OCI-LY7 (cell line): Measurements from ENCODE around the gene USP24. TPM values are rescaled to one million over a fixed set of nuclear protein-coding genes. Genes with fewer than 3 reads are reported as not detected.

Experiments
- BruUV-seq: library from RNA; stranded (reverse); fragments of 400-500 nt; replicated peaks from 2 replicates; lab custom pipeline; 2021; lab: Mats Ljungman, UMichigan
- CTCF ChIA-PET: fragments of 300-600 bp; sonication (Branson Sonifier 250); formaldehyde crosslinking; loops from one replicate; lab custom pipeline; 2022; ENCODE audit warnings: antibody characterized with exemption; ENCODE audit not compliant: unreplicated experiment; lab: Charles Lee
- POLR2A ChIA-PET: fragments of 300-600 bp; sonication (Branson Sonifier 250); formaldehyde crosslinking; loops from one replicate; lab custom pipeline; 2022; ENCODE audit warnings: antibody characterized with exemption; lab: Charles Lee
- DNase-seq: peaks from one replicate; pipeline ENCODE4 v3.0.0-alpha.2; 2015; ENCODE audit warnings: low spot score
- H2AFZ ChIP-seq: fragments of 200-600 bp; sonication (generic), shearing (Covaris generic); 2 replicates; pipeline ENCODE4 v1.6.1; 2014; ENCODE audit warnings: mild to moderate bottlenecking, antibody characterized with exemption, low read length, moderate library complexity
- H3K27ac ChIP-seq: fragments of 200-600 bp; sonication (generic); 2 replicates; pipeline ENCODE4 v1.5.1; 2014; ENCODE audit warnings: mixed run types, low read depth, mild to moderate bottlenecking, moderate library complexity, low read length, inconsistent platforms; ENCODE audit not compliant: poor library complexity, severe bottlenecking
- H3K36me3 ChIP-seq: fragments of 200-600 bp; sonication (generic); 2 replicates; pipeline ENCODE4 v1.6.1; 2014; ENCODE audit warnings: mild to moderate bottlenecking, antibody characterized with exemption, low read length, moderate library complexity, mixed read lengths; ENCODE audit not compliant: insufficient read depth
- H3K4me1 ChIP-seq: fragments of 200-600 bp; sonication (generic); 2 replicates; pipeline ENCODE4 v1.5.1; 2014; ENCODE audit warnings: mild to moderate bottlenecking, low read length; ENCODE audit not compliant: insufficient read depth, poor library complexity, severe bottlenecking
- H3K4me2 ChIP-seq: fragments of 200-600 bp; sonication (generic); 2 replicates; pipeline ENCODE4 v1.6.1; 2014; ENCODE audit warnings: mild to moderate bottlenecking, low read length
- H3K4me3 ChIP-seq: fragments of 200-600 bp; sonication (generic); 2 replicates; pipeline ENCODE4 v1.5.1; 2014; ENCODE audit warnings: mild to moderate bottlenecking, low read depth, low read length; ENCODE audit not compliant: poor library complexity, severe bottlenecking
- H3K79me2 ChIP-seq: fragments of 200-600 bp; sonication (generic); 2 replicates; pipeline ENCODE4 v1.6.1; 2016; ENCODE audit warnings: low read depth, mild to moderate bottlenecking, low read length, moderate library complexity, mixed read lengths; ENCODE audit not compliant: insufficient read depth
- H3K9me2 ChIP-seq: fragments of 200-600 bp; sonication (generic); 2 replicates; pipeline ENCODE4 v1.6.1; 2016; ENCODE audit warnings: mild to moderate bottlenecking, low read length, mixed read lengths; ENCODE audit not compliant: insufficient read depth
- H3K9me3 ChIP-seq: fragments of 200-600 bp; sonication (generic); 2 replicates; pipeline ENCODE4 v1.6.1; 2014; ENCODE audit warnings: mild to moderate bottlenecking, mixed run types, low read length, mixed read lengths
- H4K20me1 ChIP-seq: fragments of 200-600 bp; sonication (generic); 2 replicates; pipeline ENCODE4 v1.6.1; 2014; ENCODE audit warnings: mild to moderate bottlenecking, antibody characterized with exemption, low read length, moderate library complexity, mixed read lengths; ENCODE audit not compliant: insufficient read depth
- CTCF ChIP-seq: fragments of 200-600 bp; sonication (generic); conservative IDR thresholded peaks from 2 replicates; pipeline ENCODE4 v1.5.1; 2014; ENCODE audit warnings: mild to moderate bottlenecking, antibody characterized with exemption, low read length, moderate library complexity, mixed read lengths
- EZH2phosphoT487 ChIP-seq: fragments of 200-600 bp; sonication (generic); IDR thresholded peaks from 2 replicates; pipeline ENCODE4 v1.6.1; 2018; ENCODE audit warnings: low read depth, borderline replicate concordance, mild to moderate bottlenecking, mixed run types, antibody characterized with exemption, low read length, moderate library complexity, mixed read lengths
- intact Hi-C: fragments of 100-400 bp; cut with micrococcal nuclease; formaldehyde crosslinking; loops from one replicate; pipeline ENCODE4 v1.10.0; 2022; ENCODE audit not compliant: unreplicated experiment
- total RNA-seq, 2 experiments: library from RNA; depleted of rRNA in 1 of 2; stranded (reverse); fragments of >200 nt in 1 of 2; shearing (Covaris generic) in 1 of 2; gene quantifications; 2 replicates each; pipeline ENCODE4 v1.2.3, GENCODE V29; 2014 to 2022

USP24 gene
- total RNA-seq, 2 experiments from 2014 or later = 35.1 to 46.3 TPM

DNA sequence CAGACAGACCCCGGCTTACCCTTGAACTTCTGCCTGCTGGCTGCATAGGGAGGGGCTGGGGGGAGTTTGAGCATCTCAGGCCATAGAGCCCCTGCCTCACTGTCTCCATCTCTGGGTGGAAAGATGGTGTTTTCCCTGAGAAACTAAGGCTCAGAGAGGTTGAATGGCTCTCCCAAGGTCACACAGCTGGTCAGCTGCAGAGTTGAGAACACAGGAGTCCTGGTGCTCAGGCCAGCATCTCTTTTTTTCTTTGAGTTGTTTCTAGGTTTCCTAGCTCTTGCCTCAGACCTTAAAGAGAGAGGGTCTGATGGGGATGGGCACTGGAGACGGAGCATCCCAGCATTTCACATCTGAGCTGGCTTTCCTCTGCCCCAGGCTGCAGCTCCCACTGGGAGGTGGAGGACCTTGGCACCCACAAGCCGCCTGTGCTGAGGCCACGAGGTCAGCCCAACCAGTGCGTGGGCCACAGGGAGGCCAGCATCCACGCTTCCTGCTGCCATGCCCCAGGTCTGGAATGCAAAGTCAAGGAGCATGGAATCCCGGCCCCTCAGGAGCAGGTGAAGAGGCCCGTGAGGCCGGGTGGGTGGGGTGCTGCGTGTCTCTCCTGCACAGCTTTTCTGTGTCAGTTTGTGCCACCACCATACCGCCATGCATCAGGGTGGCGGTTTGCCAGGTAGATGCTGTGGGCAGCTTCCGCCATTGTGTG is 154.0 kb downstream of the USP24 start:
- ChIA-PET CTCF (no interaction called here), POLR2A (no interaction called here)
- Histone ChIP-seq H2AFZ (no peak overlapping the region), H3K4me3 (no peak overlapping the region), H3K9me2 (no peaks in the 10 kb centered on the region), H4K20me1 (no peaks in the 10 kb centered on the region), H3K27ac (no peak overlapping the region), H3K36me3 (no peaks in the 10 kb centered on the region), H3K4me1 (peaks cover 9% of the 10 kb centered on the region), H3K4me2 (no peak overlapping the region), H3K9me3 (no peaks in the 10 kb centered on the region), H3K79me2 (no peaks in the 10 kb centered on the region)
- no peak for DNase-seq
- TF ChIP-seq EZH2phosphoT487 (no peak), CTCF (no peak)
- no TSS peak for BruUV-seq
- intact Hi-C loops = no loop called here

DNA sequence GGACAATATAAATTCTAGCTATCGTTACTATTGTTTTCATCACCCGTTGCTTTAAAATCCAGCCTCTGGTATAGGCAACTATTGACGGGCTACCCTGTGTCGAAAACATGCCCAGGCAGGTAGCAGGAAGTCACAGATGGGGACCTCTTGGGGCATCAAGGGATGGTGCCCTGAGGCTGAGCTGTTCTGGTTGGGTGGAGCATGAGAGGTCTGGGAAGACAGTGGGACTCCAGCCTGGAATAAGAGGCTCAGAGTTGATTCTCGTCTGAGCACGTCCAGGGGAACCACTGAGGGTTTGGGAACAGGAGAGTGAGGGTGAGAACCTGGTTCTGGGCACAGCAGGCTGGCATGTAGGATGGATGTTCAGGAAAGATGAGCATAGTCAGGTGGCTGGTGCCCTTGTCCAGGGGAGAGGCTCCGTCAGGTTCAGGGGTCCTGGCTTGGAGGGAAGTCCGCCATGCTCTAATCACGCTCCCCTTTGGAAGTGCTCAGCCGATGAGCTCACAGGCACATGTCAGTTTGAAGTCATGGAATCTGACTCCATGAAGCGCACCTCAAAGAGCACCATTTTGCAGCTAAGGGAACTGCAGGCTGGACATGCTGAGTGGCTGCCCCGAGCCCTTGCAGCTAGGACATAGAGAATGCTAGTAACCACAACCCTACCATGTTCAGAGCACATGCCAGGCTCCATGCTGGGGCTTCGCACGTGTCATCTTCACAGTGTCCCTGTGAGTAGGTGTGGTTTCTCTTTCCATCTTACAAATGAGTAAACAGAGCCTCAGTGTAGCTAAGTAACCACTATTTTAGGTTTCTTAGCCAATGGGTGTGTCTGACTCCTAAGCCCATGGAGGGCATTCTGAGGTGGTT is 154.8 kb downstream of the USP24 start:
- no peaks in the 10 kb centered on the region for H3K9me3 ChIP-seq
- no peak overlapping the region for H3K27ac ChIP-seq
- H2AFZ ChIP-seq = no peak overlapping the region
- no peaks in the 10 kb centered on the region for H3K36me3 ChIP-seq
- CTCF ChIA-PET = interaction anchor here (0.6 kb wide), 1 partner anchor 15 kb away, joined by 4 read pairs; no protein-coding TSS in a partner anchor
- POLR2A ChIA-PET = no interaction called here
- TF ChIP-seq EZH2phosphoT487 = no peak
- TF ChIP-seq CTCF = no peak
- DNase-seq = no peak
- H3K4me1 ChIP-seq = peaks cover 9% of the 10 kb centered on the region
- H3K79me2 ChIP-seq = no peaks in the 10 kb centered on the region
- intact Hi-C loops = no loop called here
- no peaks in the 10 kb centered on the region for H3K9me2 ChIP-seq
- no TSS peak for BruUV-seq
- H3K4me2 ChIP-seq = no peak overlapping the region
- H3K4me3 ChIP-seq = no peak overlapping the region
- no peaks in the 10 kb centered on the region for H4K20me1 ChIP-seq
